Tibial nerve (tissue), 4 donors: ENCODE data around the gene B3GAT2.

ENCODE experiments used
- CTCF ChIP-seq, 5 experiments: fragments of 200-600 bp in 3 of 5; fragments of 450-650 bp in 2 of 5; sonication (generic) in 3 of 5; IDR thresholded peaks; one replicate each; pipeline ENCODE4 v1.5.1; 2016 to 2019; ENCODE audit warnings: antibody characterized with exemption in 5 of 5, mild to moderate bottlenecking in 3 of 5, moderate library complexity in 2 of 5
- EP300 ChIP-seq, 2 donors: sonication (generic); formaldehyde crosslinking; IDR thresholded peaks; one replicate each; pipeline ENCODE4 v1.6.1; 2017; ENCODE audit warnings: antibody characterized with exemption in 2 of 2, mild to moderate bottlenecking in 1 of 2
- POLR2A ChIP-seq, 2 donors: fragments of 450-650 bp; IDR thresholded peaks; one replicate each; pipeline ENCODE4 v1.6.1; 2017; ENCODE audit warnings: antibody characterized with exemption in 2 of 2, mild to moderate bottlenecking in 2 of 2, moderate library complexity in 2 of 2

GRCh38 chr6:70843328-70843918 lies 113.4 kb downstream of the B3GAT2 start:
- TF ChIP-seq CTCF (IDR thresholded peaks at IDR 0.05) (no peak), POLR2A (IDR thresholded peaks at IDR 0.05) (no peak), EP300 (IDR thresholded peaks at IDR 0.05) (no peak)
